DOHH2 (cell line): Measurements from ENCODE around the gene DYRK1A.

Experiments used
- H3F3A ChIP-seq: fragments of 200-600 bp; sonication (generic), shearing (Covaris generic); 2 replicates; pipeline ENCODE4 v1.6.0; 2016; ENCODE audit warnings: antibody characterized with exemption, mild to moderate bottlenecking; ENCODE audit not compliant: control insufficient read depth, insufficient read depth
- H3K27ac ChIP-seq: fragments of 200-600 bp; sonication (generic); 2 replicates; pipeline ENCODE4 v1.5.1; 2014; ENCODE audit warnings: low read depth, mild to moderate bottlenecking, low read length, moderate library complexity
- H3K27me3 ChIP-seq: fragments of 200-600 bp; sonication (generic); 2 replicates; pipeline ENCODE4 v1.6.1; 2014; ENCODE audit warnings: mild to moderate bottlenecking, low read length, mixed read lengths; ENCODE audit not compliant: control insufficient read depth
- H3K36me3 ChIP-seq: fragments of 200-600 bp; sonication (generic); 2 replicates; pipeline ENCODE4 v1.6.1; 2014; ENCODE audit warnings: mild to moderate bottlenecking, low read length, moderate library complexity, mixed read lengths; ENCODE audit not compliant: control insufficient read depth
- H3K4me1 ChIP-seq: fragments of 200-600 bp; sonication (generic); 2 replicates; pipeline ENCODE4 v1.6.1; 2014; ENCODE audit warnings: mild to moderate bottlenecking, low read length, mixed read lengths; ENCODE audit not compliant: control insufficient read depth
- H3K4me2 ChIP-seq: fragments of 200-600 bp; sonication (generic); 2 replicates; pipeline ENCODE4 v1.6.0; 2014; ENCODE audit warnings: mild to moderate bottlenecking, low read length, moderate library complexity
- H3K4me3 ChIP-seq: fragments of 200-600 bp; sonication (generic); 2 replicates; pipeline ENCODE4 v1.5.1; 2014; ENCODE audit warnings: mild to moderate bottlenecking, low read length, mixed read lengths
- H3K79me2 ChIP-seq: fragments of 200-600 bp; sonication (generic); 2 replicates; pipeline ENCODE4 v1.6.1; 2014; ENCODE audit warnings: mild to moderate bottlenecking, low read length, mixed read lengths; ENCODE audit not compliant: control insufficient read depth
- H3K9me2 ChIP-seq: fragments of 200-600 bp; sonication (generic); replicated peaks from 2 replicates; pipeline ENCODE4 v1.6.1; 2014; ENCODE audit warnings: mild to moderate bottlenecking, low read length, mixed read lengths; ENCODE audit not compliant: control insufficient read depth
- H3K9me3 ChIP-seq: fragments of 200-600 bp; sonication (generic); 2 replicates; pipeline ENCODE4 v1.6.1; 2014; ENCODE audit warnings: antibody characterized with exemption, low read length, mixed read lengths; ENCODE audit not compliant: control insufficient read depth, insufficient read depth
- H4K20me1 ChIP-seq: fragments of 200-600 bp; sonication (generic); 2 replicates; pipeline ENCODE4 v1.6.0; 2014; ENCODE audit warnings: low read depth, mild to moderate bottlenecking, antibody characterized with exemption, low read length, moderate library complexity; ENCODE audit not compliant: control insufficient read depth, insufficient read depth
- EZH2phosphoT487 ChIP-seq: fragments of 200-600 bp; sonication (generic); IDR thresholded peaks from 2 replicates; pipeline ENCODE4 v1.6.1; 2017; ENCODE audit warnings: borderline replicate concordance, mild to moderate bottlenecking, antibody characterized with exemption, low read length, moderate library complexity, mixed read lengths
- TF ChIP-seq, protein P1 (sequence below): fragments of 200-600 bp; sonication (generic); IDR thresholded peaks from one replicate; pipeline ENCODE4 v1.5.1; 2014; ENCODE audit warnings: antibody characterized with exemption, mild to moderate bottlenecking, low read depth, low read length; ENCODE audit not compliant: poor library complexity, severe bottlenecking

Gene DYRK1A

DNA sequence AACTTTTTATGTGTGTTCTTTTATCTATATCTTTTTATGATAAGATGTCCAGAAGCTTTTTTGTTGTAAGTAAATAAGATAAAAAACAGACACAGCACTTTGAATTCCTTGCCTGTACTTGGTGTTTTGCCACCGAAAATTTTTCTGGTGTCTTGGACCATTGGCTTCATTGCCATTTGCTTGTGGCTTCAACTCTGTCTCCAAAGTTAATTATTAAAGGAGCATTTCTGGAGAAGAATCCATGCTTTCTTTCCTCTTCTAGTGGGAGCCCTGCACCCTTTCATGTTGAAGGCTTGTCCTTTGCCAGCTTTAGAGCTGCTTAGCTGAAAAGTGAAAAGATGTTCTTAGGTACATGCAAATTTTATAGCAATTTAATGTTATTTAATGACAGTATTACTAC, 112.2 kb downstream of the DYRK1A start:
- H3K4me1 ChIP-seq: peaks cover 12% of the 10 kb centered on the region
- H3K4me3 ChIP-seq: no peak overlapping the region
- H3K9me2 ChIP-seq: no peaks in the 10 kb centered on the region
- H3K79me2 ChIP-seq: peaks cover 55% of the 10 kb centered on the region
- H3K27ac ChIP-seq: no peak overlapping the region
- peaks cover 20% of the 10 kb centered on the region; the same call in 1 of the 2 replicates for H4K20me1 ChIP-seq
- H3K36me3 ChIP-seq: peaks cover 67% of the 10 kb centered on the region
- no peaks in the 10 kb centered on the region for H3K27me3 ChIP-seq
- H3K9me3 ChIP-seq: no peaks in the 10 kb centered on the region
- TF ChIP-seq EZH2phosphoT487: no peak
- TF ChIP-seq, protein P1, sequence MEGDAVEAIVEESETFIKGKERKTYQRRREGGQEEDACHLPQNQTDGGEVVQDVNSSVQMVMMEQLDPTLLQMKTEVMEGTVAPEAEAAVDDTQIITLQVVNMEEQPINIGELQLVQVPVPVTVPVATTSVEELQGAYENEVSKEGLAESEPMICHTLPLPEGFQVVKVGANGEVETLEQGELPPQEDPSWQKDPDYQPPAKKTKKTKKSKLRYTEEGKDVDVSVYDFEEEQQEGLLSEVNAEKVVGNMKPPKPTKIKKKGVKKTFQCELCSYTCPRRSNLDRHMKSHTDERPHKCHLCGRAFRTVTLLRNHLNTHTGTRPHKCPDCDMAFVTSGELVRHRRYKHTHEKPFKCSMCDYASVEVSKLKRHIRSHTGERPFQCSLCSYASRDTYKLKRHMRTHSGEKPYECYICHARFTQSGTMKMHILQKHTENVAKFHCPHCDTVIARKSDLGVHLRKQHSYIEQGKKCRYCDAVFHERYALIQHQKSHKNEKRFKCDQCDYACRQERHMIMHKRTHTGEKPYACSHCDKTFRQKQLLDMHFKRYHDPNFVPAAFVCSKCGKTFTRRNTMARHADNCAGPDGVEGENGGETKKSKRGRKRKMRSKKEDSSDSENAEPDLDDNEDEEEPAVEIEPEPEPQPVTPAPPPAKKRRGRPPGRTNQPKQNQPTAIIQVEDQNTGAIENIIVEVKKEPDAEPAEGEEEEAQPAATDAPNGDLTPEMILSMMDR: no peak
- H3K4me2 ChIP-seq: no peak overlapping the region
- no peaks in the 10 kb centered on the region; the same call in 1 of the 2 replicates for H3F3A ChIP-seq

DNA sequence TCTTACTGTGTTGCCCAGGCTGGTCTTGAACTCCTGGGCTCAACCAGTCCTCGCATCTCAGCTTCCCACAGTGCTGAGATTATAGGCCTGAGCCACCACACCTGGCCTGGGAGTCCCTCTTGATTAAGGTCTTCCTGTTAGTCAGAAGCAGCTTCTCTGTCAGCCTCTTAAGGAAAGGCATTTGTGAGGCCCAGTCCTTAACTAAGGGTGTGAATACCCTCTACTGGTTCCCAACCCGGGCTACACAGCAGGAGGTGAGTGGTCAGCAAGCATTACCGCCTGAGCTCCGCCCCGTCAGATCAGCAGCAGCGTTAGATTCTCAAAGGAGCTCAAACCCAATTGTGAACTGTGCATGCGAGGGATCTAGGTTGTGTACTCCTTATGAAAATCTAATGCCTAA, 117.2 kb downstream of the DYRK1A start:
- no peaks in the 10 kb centered on the region for H3K4me1 ChIP-seq
- H3K4me3 ChIP-seq: no peak overlapping the region
- no peak overlapping the region for H3K4me2 ChIP-seq
- H3K36me3 ChIP-seq: peaks cover 51% of the 10 kb centered on the region
- peaks cover 8% of the 10 kb centered on the region for H3K79me2 ChIP-seq
- TF ChIP-seq, protein P1: no peak
- no peaks in the 10 kb centered on the region for H3K9me2 ChIP-seq
- no peaks in the 10 kb centered on the region for H3K9me3 ChIP-seq
- no peaks in the 10 kb centered on the region for H3K27me3 ChIP-seq
- peaks cover 7% of the 10 kb centered on the region; the same call in 1 of the 2 replicates for H4K20me1 ChIP-seq
- no peak overlapping the region for H3K27ac ChIP-seq
- H3F3A ChIP-seq: no peaks in the 10 kb centered on the region

DNA sequence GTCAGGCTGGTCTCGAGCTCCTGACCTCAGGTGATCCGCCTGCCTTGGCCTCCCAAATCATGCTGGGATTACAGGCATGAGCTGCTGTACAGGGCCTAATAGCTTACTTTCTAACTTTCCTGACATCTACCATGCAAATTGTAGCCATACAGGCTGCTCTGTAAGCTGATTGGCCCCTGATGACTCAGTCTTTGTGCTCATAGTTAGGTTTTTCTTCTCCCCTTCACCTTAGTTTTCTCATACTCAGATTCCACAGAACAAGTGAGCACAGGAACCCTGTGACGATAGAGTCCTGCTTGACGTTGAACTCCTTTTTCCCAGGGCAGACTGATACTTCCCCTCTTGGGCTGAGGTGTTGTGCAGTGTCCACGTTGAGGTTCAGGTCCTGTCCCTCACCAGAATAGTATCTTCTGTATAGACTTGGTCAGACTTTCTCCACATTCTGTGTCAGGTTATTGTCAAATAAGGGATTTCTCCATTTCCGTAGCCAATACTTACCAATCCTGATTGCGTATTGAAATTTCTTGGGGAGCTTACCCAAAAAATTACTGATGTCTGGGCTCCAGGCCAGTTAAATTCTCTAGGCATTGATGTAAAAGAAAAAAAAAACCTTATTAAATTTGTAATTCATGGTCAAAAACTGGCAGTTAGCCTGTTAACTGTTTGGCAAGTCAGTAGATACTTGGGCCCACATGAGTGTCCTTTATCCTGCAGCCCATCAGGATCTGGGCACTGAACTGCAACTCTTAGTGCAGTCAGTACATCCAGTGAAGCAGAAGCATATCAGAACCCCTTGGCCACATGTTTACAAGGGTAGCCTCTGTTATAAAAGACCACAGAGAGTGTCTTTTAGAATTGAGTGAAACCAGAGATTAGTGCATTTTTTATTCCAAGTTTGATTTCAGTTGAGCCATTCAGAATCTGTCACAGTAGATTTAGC, 118.2 kb downstream of the DYRK1A start:
- Histone ChIP-seq H3K9me2 (no peaks in the 10 kb centered on the region), H4K20me1 (peaks cover 7% of the 10 kb centered on the region; the same call in 1 of the 2 replicates), H3K9me3 (no peaks in the 10 kb centered on the region), H3K27me3 (no peaks in the 10 kb centered on the region), H3K4me1 (no peaks in the 10 kb centered on the region), H3K36me3 (peaks cover 52% of the 10 kb centered on the region), H3K27ac (no peak overlapping the region), H3K79me2 (peaks cover 6% of the 10 kb centered on the region), H3K4me3 (no peak overlapping the region), H3F3A (no peaks in the 10 kb centered on the region), H3K4me2 (no peak overlapping the region)
- TF ChIP-seq, protein P1: no peak
- TF ChIP-seq EZH2phosphoT487: no peak
